Measurements from ENCODE around the gene MAP9.
"Not testable (repeated sequence)": the region's sequence is repeated elsewhere in the genome, so short reads cannot be mapped to it uniquely, and the experiment has no call there.

The MAP9 gene

DNA sequence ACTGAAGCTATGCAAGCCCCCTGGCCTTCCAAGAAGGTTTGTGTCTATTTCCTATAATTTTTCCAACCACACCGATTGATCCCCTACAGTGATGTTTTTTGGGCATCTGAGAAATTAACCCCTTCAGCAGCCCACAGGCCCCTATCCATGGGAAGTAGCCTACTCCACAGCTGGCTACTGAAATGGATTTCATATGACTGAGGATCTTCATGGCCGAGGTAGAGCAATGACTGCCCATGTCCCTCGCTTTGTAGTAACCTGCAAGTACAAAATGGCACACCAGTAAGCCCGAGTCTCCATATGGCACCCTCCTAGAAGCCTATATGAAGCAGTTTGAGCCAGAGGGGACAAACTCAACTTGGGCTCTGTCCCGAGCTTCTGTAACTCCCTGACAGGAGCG, 36.8 kb downstream of the MAP9 start:
- no peak for DNase-seq

GRCh38 chr4:155339588-155339987, 37.2 kb downstream of the MAP9 start:
- no peak for DNase-seq

DNA sequence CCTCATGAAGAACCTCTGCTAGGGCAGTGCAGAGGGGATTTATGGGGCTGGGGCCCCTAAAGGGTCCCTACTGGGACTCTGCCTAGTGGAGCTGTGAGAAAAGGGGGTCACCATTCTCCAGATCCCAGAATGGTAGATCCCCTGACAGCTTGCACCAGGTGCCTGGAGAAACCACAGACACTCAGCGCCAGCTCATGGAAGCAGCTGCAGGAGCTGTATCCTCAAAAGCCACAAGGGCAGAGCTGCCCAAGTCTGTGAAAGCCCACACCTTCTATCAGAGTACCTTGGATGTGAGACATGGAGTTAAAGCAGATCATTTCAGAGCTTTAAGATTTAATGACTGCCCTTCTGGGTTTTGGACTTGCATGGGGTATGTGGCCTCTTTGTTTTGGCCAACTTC, 38.6 kb downstream of the MAP9 start:
- DNase-seq: no peak

GRCh38 chr4:155336242-155336641, 40.5 kb downstream of the MAP9 start:
- DNase-seq: no peak

GRCh38 chr4:155331478-155331877, 45.3 kb downstream of the MAP9 start:
- DNase-seq: no peak

DNA sequence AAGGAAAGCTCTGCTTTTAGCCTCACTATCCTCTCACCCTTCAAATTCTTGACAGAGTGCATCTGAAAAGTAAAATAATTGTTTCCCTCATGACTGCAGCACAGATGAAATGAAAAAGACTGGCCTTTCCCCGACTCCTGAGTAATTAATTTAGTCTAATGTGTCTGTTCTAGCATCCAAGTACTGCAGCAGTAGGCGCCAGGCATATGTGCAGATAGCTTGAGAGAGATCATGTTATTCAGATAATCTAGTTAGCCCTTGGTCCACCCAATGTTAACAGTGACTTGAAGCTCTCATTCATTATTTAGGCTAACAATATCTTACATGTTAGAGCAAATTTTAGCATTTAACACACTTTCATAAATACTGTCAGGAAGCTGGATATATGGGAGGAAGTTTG, 54.0 kb downstream of the MAP9 start:
- no peak for DNase-seq

- DNase-seq: no peak
These were observed 55.8 kb downstream of the MAP9 start for GRCh38 chr4:155321006-155321405.

DNA sequence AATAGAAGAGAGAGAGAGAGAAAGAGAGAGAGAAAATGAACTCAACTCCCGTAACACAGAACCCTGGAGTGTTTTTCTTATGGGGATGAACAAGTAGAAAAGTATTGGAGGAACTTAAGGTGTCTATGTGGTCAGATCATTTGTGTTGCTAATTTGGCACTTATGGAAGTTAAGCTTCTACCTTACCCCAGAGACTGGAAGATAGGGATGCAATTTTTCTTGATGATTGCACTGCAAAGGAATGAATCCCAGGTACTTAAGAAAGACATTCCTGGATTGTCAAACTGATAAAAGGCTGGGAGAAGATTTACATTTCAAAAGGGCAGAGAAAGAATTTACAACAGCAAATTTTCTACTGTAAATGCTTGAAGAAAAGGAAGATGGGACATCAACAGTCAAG, 57.2 kb downstream of the MAP9 start:
- DNase-seq: no peak

DNA sequence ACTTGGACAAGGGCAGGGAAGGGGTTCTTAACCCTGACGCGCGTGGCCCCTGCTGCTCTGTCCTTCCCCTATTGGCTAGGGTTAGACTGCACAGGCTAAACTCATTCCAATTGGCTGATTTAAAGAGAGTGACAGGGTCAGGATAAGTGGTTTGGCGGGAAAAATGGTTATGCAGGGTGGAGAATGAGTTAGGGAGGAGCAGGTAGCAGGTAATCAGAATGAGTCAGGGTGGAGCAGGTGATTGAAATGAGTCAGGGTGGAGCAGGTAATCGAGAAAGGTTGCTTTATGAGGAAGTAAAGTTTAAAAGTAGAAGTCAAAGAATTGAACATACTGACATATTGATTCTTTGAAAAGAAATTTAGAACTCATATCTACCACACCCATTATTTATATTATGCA, 64.7 kb downstream of the MAP9 start:
- DNase-seq: not testable (repeated sequence)

GRCh38 chr4:155307731-155308277, 69.0 kb downstream of the MAP9 start:
- DNase-seq: no peak

GRCh38 chr4:155305619-155306018, 71.1 kb downstream of the MAP9 start:
- no peak for DNase-seq

DNA sequence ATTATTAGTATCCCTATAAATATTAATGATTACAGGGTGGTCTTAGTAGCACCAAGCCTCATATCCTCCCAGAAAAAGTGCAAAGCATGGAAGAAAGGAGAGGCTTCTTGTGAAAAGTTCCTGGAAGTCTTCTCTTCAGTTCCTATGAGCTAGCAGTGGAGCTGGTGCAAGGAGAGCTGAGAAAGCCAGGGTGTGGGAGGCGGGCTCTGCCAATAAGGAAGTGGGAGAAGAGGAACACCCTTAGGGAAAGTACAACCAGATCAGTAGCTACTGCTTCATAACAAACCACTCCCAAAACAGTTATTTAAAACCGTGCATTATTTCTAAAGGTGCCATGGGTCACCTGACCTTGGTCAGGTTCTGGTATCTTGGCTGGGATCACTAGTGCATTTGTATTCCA, 72.4 kb downstream of the MAP9 start:
- DNase-seq: no peak

- no peak for DNase-seq
These were observed 77.7 kb downstream of the MAP9 start for GRCh38 chr4:155299103-155299502.
